Lung (tissue), 12 donors: Measurements from ENCODE around the gene DIS3L2. TPM values are rescaled to one million over a fixed set of nuclear protein-coding genes. Genes with fewer than 3 reads are reported as not detected.

Experiments used
- ATAC-seq: fragments of 200-7000 bp; cut with Tn5 transposase; one replicate; pipeline ENCODE4 v1.9.1; 2020; ENCODE audit warnings: moderate number of reproducible peaks; ENCODE audit not compliant: insufficient read depth, low FRiP score
- DNase-seq, 3 donors: peaks; one replicate each; pipeline ENCODE4 v3.0.0-alpha.2; 2013 to 2017
- H3K27ac ChIP-seq, 2 donors: one replicate each; pipeline ENCODE4 v1.5.1; 2013; ENCODE audit warnings: mild to moderate bottlenecking in 2 of 2, moderate library complexity in 2 of 2, control low read depth in 1 of 2, inconsistent platforms in 1 of 2, low read depth in 1 of 2, low read length in 1 of 2
- H3K27me3 ChIP-seq, 3 donors: one replicate each; pipeline ENCODE4 v1.5.1; 2013; ENCODE audit warnings: low read length in 2 of 3; ENCODE audit not compliant: control insufficient read depth in 3 of 3, insufficient read depth in 3 of 3
- H3K36me3 ChIP-seq, 4 donors: one replicate each; pipeline ENCODE4 v1.5.1; 2013; ENCODE audit warnings: low read length in 4 of 4, mild to moderate bottlenecking in 1 of 4, moderate library complexity in 1 of 4; ENCODE audit not compliant: control insufficient read depth in 4 of 4, insufficient read depth in 4 of 4
- H3K4me1 ChIP-seq, 5 donors: one replicate each; pipeline ENCODE4 v1.5.1; 2013; ENCODE audit warnings: low read length in 5 of 5, mild to moderate bottlenecking in 2 of 5, moderate library complexity in 1 of 5; ENCODE audit not compliant: control insufficient read depth in 5 of 5, insufficient read depth in 5 of 5
- H3K4me3 ChIP-seq: one replicate; pipeline ENCODE4 v1.5.1; 2013; ENCODE audit warnings: mild to moderate bottlenecking, control low read depth, moderate library complexity
- H3K9ac ChIP-seq, 2 donors: one replicate each; pipeline ENCODE4 v1.5.1; 2013; ENCODE audit warnings: low read length in 2 of 2, control low read depth in 1 of 2; ENCODE audit not compliant: insufficient read depth in 1 of 2
- H3K9me3 ChIP-seq, 4 donors: one replicate each; pipeline ENCODE4 v1.5.1; 2013; ENCODE audit warnings: low read length in 3 of 4, mild to moderate bottlenecking in 1 of 4, moderate library complexity in 1 of 4; ENCODE audit not compliant: control insufficient read depth in 4 of 4, insufficient read depth in 3 of 4
- CTCF ChIP-seq: IDR thresholded peaks from 2 replicates; pipeline ENCODE4 v1.5.1; 2012; ENCODE audit warnings: mild to moderate bottlenecking; ENCODE audit errors: control extremely low read depth, extremely low read depth
- WGBS, 2 donors: extraction: QIAGEN DNeasy Blood & Tissue Kit; methylation state at CpG; one replicate each; pipeline ENCODE4 v1.1.7; 2013; 5-methylcytosine and 5-hydroxymethylcytosine counted together
- polyA plus RNA-seq, 2 donors: library from polyadenylated mRNA; stranded (reverse); fragments of 200-250 nt; gene quantifications; one replicate each; pipeline ENCODE4 v1.2.1, GENCODE V29; 2013
- total RNA-seq, 2 donors: library from RNA; depleted of rRNA in 1 of 2; stranded (reverse); fragments of >200 nt in 1 of 2; gene quantifications; one replicate each; pipeline ENCODE4 v1.2.1, GENCODE V29; 2014 to 2021
- donor health status: control.
- donor health status: control.
- donor health status: Bipolar disorder and iron deficiency.
- donor health status: healthy.
- donor health status: DM: yes; HTN: yes; CAD: no.

DIS3L2 gene
- total and polyA plus RNA-seq, 4 donors: 12.7 to 41.0 (median 31.1) TPM

GRCh38 chr2:232296776-232297525 lies 335.4 kb downstream of the DIS3L2 start:
- H3K9ac ChIP-seq: no peak overlapping the region
- no peaks in the 10 kb centered on the region for H3K27me3 ChIP-seq
- no peak overlapping the region for H3K27ac ChIP-seq
- H3K36me3 ChIP-seq: peaks cover 3 to 9% (median 5%) of the 10 kb centered on the region in 4 donors
- TF ChIP-seq CTCF: no peak
- H3K9me3 ChIP-seq: no peaks in the 10 kb centered on the region
- 88 to 97% methylated on average over 3 of the region's 3 CpGs for WGBS, 2 donors
- ATAC-seq: no peak
- no peak overlapping the region for H3K4me3 ChIP-seq
- peak; percentile 65 to 80 (median 77) for DNase-seq
- H3K4me1 ChIP-seq: peaks cover 0 to 6% (median 0%) of the 10 kb centered on the region in 5 donors

DNA sequence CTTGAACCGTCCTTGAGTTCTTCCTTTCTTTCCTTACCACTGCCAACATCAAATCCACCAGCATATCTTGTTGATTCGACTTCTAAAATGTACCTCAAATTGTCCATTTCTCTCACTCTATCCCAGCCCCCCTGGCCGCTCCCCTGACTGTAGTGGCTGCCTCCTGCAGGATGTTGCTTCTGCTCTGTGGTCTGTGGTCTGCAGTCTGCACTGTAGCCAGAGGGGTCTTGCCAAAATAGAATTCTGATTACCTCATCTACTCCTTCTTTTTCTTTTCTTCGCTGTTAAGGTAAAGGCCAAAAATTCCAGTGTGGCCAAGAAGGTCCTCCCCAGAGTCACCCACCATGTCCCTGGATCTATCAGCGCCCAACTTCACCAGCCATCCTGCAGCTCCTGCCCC lies 337.6 kb downstream of the DIS3L2 start:
- Histone ChIP-seq H3K4me3 (no peak overlapping the region), H3K27me3 (no peaks in the 10 kb centered on the region), H3K9me3 (no peaks in the 10 kb centered on the region), H3K36me3 (peaks cover 3 to 9% (median 7%) of the 10 kb centered on the region in 4 donors), H3K4me1 (peaks cover 0 to 6% (median 0%) of the 10 kb centered on the region in 5 donors), H3K9ac (no peak overlapping the region), H3K27ac (no peak overlapping the region)
- DNase-seq: no peak
- ATAC-seq: no peak
- no peak for TF ChIP-seq CTCF
- 53 to 78% methylated on average over 5 of the region's 5 CpGs for WGBS, 2 donors

GRCh38 chr2:232299927-232300674 lies 338.6 kb downstream of the DIS3L2 start:
- 89 to 94% methylated on average over 6 of the region's 6 CpGs for WGBS, 2 donors
- Histone ChIP-seq H3K27me3 (no peaks in the 10 kb centered on the region), H3K36me3 (peaks cover 3 to 12% (median 9%) of the 10 kb centered on the region in 4 donors), H3K4me3 (no peak overlapping the region), H3K4me1 (peaks cover 0 to 6% (median 0%) of the 10 kb centered on the region in 5 donors), H3K27ac (no peak overlapping the region), H3K9ac (no peak overlapping the region), H3K9me3 (peaks cover 0 to 3% (median 2%) of the 10 kb centered on the region in 4 donors)
- DNase-seq: no peak
- TF ChIP-seq CTCF: no peak
- no peak for ATAC-seq
